Peyer's patch (tissue), 4 donors: ENCODE results near the gene LDB1. TPM values are rescaled to one million over a fixed set of nuclear protein-coding genes. Genes with fewer than 3 reads are reported as not detected.

Experiments used
- DNase-seq, 3 donors: peaks; one replicate each; pipeline ENCODE4 v3.0.0-alpha.2; 2017 to 2019
- H3K27ac ChIP-seq, 4 donors: fragments of 200-600 bp; sonication (generic); one replicate each; pipeline ENCODE4 v1.5.1; 2016 to 2019
- H3K27me3 ChIP-seq, 2 donors: fragments of 200-600 bp; sonication (generic); one replicate each; pipeline ENCODE4 v1.5.1; 2019
- H3K36me3 ChIP-seq, 3 donors: fragments of 200-600 bp; sonication (generic); one replicate each; pipeline ENCODE4 v1.5.1; 2016 to 2019
- H3K4me1 ChIP-seq, 4 donors: fragments of 200-600 bp; sonication (generic); one replicate each; pipeline ENCODE4 v1.5.1; 2016 to 2019
- H3K4me3 ChIP-seq, 4 donors: fragments of 200-600 bp; sonication (generic); 1 replicate in 3 of 4; 2 replicates in 1 of 4; pipeline ENCODE4 v1.5.1; 2016 to 2019; ENCODE audit warnings: mild to moderate bottlenecking in 1 of 4
- H3K9me3 ChIP-seq, 4 donors: fragments of 200-600 bp; sonication (generic); one replicate each; pipeline ENCODE4 v1.5.1; 2016 to 2019; ENCODE audit warnings: mild to moderate bottlenecking in 1 of 4
- CTCF ChIP-seq, 6 experiments: fragments of 450-650 bp in 4 of 6; fragments of 200-600 bp in 2 of 6; sonication (generic) in 1 of 6; IDR thresholded peaks; one replicate each; pipeline ENCODE4 v1.5.1; 2017 to 2019; ENCODE audit warnings: antibody characterized with exemption in 6 of 6, mild to moderate bottlenecking in 3 of 6, moderate library complexity in 1 of 6
- POLR2A ChIP-seq, 2 donors: fragments of 450-650 bp; IDR thresholded peaks; one replicate each; pipeline ENCODE4 v1.5.1; 2017; ENCODE audit warnings: antibody characterized with exemption in 2 of 2, mild to moderate bottlenecking in 2 of 2, moderate library complexity in 2 of 2
- total RNA-seq, 4 donors: library from RNA; depleted of rRNA; stranded (reverse); fragments of >200 nt; gene quantifications; one replicate each; pipeline ENCODE4 v1.1.0, GENCODE V29; 2016

Gene LDB1
- total RNA-seq, 4 donors from 2014 or later: 19.6 to 67.7 (median 42.1) TPM

GRCh38 chr10:102140913-102141540 is 20.9 kb upstream of the LDB1 start:
- no peaks in the 10 kb centered on the region for H3K27me3 ChIP-seq
- no peaks in the 10 kb centered on the region for H3K9me3 ChIP-seq
- no peak overlapping the region for H3K4me3 ChIP-seq
- TF ChIP-seq CTCF (IDR thresholded peaks at IDR 0.05) (no peak), POLR2A (IDR thresholded peaks at IDR 0.05) (no peak)
- DNase-seq: no peak
- H3K27ac ChIP-seq: no peak overlapping the region
- H3K36me3 ChIP-seq: peaks cover 0 to 75% (median 0%) of the 10 kb centered on the region in 3 donors
- H3K4me1 ChIP-seq: peaks cover 0 to 7% (median 0%) of the 10 kb centered on the region in 4 donors

- Histone ChIP-seq H3K4me1 (peaks cover 0 to 14% (median 0%) of the 10 kb centered on the region in 4 donors), H3K9me3 (no peaks in the 10 kb centered on the region), H3K27ac (no peak overlapping the region), H3K4me3 (no peak overlapping the region), H3K27me3 (no peaks in the 10 kb centered on the region), H3K36me3 (peaks cover 0 to 75% (median 0%) of the 10 kb centered on the region in 3 donors)
- DNase-seq: no peak
- TF ChIP-seq POLR2A (IDR thresholded peaks at IDR 0.05) (no peak), CTCF (IDR thresholded peaks at IDR 0.05) (no peak)
These were observed 20.1 kb upstream of the LDB1 start for GRCh38 chr10:102140218-102140617.

GRCh38 chr10:102139281-102140110 is 19.3 kb upstream of the LDB1 start:
- Histone ChIP-seq H3K9me3 (no peaks in the 10 kb centered on the region), H3K36me3 (peaks cover 0 to 68% (median 0%) of the 10 kb centered on the region in 3 donors), H3K27ac (no peak overlapping the region), H3K4me1 (peaks cover 0 to 21% (median 2%) of the 10 kb centered on the region in 4 donors), H3K4me3 (no peak overlapping the region), H3K27me3 (no peaks in the 10 kb centered on the region)
- no peak for TF ChIP-seq POLR2A (IDR thresholded peaks at IDR 0.05)
- TF ChIP-seq CTCF (IDR thresholded peaks at IDR 0.05): no peak
- DNase-seq: no peak

GRCh38 chr10:102135956-102136526 is 15.9 kb upstream of the LDB1 start:
- TF ChIP-seq CTCF (IDR thresholded peaks at IDR 0.05) (no peak), POLR2A (IDR thresholded peaks at IDR 0.05) (no peak)
- peaks cover 0 to 38% (median 0%) of the 10 kb centered on the region in 3 donors for H3K36me3 ChIP-seq
- H3K4me3 ChIP-seq: no peak overlapping the region
- H3K4me1 ChIP-seq: peaks cover 0 to 30% (median 7%) of the 10 kb centered on the region in 4 donors
- no peak overlapping the region for H3K27ac ChIP-seq
- no peak for DNase-seq
- H3K9me3 ChIP-seq: no peaks in the 10 kb centered on the region
- no peaks in the 10 kb centered on the region for H3K27me3 ChIP-seq

GRCh38 chr10:102134416-102134815 is 14.2 kb upstream of the LDB1 start:
- H3K4me3 ChIP-seq: peak overlapping the region in 2 of 4 donors; percentile 77 to 80
- no peak for DNase-seq
- H3K9me3 ChIP-seq: no peaks in the 10 kb centered on the region
- no peaks in the 10 kb centered on the region for H3K27me3 ChIP-seq
- H3K4me1 ChIP-seq: peaks cover 0 to 30% (median 7%) of the 10 kb centered on the region in 4 donors
- TF ChIP-seq POLR2A (IDR thresholded peaks at IDR 0.05) (no peak), CTCF (IDR thresholded peaks at IDR 0.05) (no peak)
- H3K27ac ChIP-seq: peak overlapping the region in 2 of 4 donors; percentile 73 to 88
- peaks cover 0 to 22% (median 0%) of the 10 kb centered on the region in 3 donors for H3K36me3 ChIP-seq
